Esophagus muscularis mucosa (tissue), 3 donors: ENCODE measurements around the gene TTC34.

ENCODE experiments used
- POLR2A ChIP-seq: fragments of 450-650 bp; IDR thresholded peaks from one replicate; pipeline ENCODE4 v1.6.1; 2017; ENCODE audit warnings: antibody characterized with exemption, moderate library complexity, mild to moderate bottlenecking, low read depth
- POLR2AphosphoS5 ChIP-seq, 2 donors: sonication (generic); formaldehyde crosslinking; IDR thresholded peaks; one replicate each; pipeline ENCODE4 v1.6.1; 2017; ENCODE audit warnings: antibody characterized with exemption in 2 of 2
- TF ChIP-seq, protein P1 (sequence below), 3 experiments: fragments of 200-600 bp in 2 of 3; fragments of 450-650 bp in 1 of 3; sonication (generic) in 2 of 3; IDR thresholded peaks; one replicate each; pipeline ENCODE4 v1.5.1; 2017 to 2019; ENCODE audit warnings: antibody characterized with exemption in 3 of 3, mild to moderate bottlenecking in 2 of 3, moderate library complexity in 1 of 3

DNA sequence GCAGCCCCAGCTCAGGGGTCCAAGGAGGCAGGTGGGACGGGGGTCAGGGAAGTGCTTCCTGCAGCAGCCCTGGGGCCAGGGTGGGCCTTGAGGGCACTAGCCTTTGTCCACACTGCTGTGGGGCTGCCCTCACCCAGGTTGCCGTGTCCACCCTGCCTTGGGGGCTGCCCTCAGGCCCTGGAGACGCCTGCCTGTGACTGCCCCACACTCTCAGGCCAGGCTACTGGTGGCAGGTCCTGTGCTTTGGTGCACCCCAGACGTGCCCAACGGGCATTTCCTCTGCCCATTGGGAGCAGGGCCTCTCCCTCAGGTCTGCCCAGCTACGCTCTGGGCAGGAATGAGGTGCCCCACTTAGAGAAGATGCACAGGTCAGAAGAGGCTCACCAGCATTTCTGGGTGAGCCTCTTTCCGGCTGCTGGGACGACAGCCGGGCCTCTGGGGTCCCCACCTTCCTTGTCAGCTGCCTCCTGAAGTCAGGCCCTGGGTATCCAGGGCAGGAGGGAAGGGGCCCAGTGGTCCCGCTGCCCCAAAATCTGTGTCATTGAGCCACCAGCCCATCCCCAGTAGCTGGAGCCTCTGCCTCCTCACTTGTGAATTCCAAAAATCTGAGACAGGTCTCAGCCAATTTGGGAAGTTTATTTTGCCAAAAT is 166.0 kb downstream of the TTC34 start:
- TF ChIP-seq POLR2A, result no peak
- TF ChIP-seq, protein P1, sequence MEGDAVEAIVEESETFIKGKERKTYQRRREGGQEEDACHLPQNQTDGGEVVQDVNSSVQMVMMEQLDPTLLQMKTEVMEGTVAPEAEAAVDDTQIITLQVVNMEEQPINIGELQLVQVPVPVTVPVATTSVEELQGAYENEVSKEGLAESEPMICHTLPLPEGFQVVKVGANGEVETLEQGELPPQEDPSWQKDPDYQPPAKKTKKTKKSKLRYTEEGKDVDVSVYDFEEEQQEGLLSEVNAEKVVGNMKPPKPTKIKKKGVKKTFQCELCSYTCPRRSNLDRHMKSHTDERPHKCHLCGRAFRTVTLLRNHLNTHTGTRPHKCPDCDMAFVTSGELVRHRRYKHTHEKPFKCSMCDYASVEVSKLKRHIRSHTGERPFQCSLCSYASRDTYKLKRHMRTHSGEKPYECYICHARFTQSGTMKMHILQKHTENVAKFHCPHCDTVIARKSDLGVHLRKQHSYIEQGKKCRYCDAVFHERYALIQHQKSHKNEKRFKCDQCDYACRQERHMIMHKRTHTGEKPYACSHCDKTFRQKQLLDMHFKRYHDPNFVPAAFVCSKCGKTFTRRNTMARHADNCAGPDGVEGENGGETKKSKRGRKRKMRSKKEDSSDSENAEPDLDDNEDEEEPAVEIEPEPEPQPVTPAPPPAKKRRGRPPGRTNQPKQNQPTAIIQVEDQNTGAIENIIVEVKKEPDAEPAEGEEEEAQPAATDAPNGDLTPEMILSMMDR (IDR thresholded peaks at IDR 0.05), result no peak
- TF ChIP-seq POLR2AphosphoS5 (IDR thresholded peaks at IDR 0.05), result no peak
